Measurements from ENCODE around the gene RHOV. TPM values are rescaled to one million over a fixed set of nuclear protein-coding genes. Genes with fewer than 3 reads are reported as not detected.
A peak's percentile ranks its signal among the peaks of the same experiment; 100 is the strongest.

RHOV gene
- total and polyA plus RNA-seq, 2 experiments from 2014 or later, result 0.84 to 1.2 TPM

DNA sequence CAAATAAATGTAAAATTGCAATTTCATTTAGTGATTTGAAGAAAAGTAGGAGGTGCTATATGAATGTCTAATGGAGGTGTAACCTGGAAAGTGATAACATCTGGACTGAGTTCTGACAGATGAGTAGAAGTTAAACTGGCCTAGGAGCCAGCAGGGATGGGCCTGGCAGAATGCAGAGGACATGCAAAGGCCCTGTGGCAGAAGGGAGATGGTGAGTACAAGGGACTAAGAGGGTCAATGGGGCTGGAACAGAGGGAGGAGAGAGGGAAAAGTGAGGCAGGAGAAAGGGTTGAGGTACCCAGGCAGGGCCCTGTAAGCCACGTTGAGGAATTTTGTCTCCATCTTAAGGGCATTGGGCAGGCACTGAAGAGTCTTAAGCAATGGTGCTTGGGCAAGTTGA lies 42.2 kb downstream of the RHOV start:
- Histone ChIP-seq H3K4me3 (no peak overlapping the region), H3K36me3 (no peaks in the 10 kb centered on the region), H3K4me1 (ENCODE audit: low read depth) (no peaks in the 10 kb centered on the region), H3K27me3 (no peaks in the 10 kb centered on the region), H3K9me3 (ENCODE audit: low read depth) (no peaks in the 10 kb centered on the region), H3K27ac (no peak overlapping the region)
- no peak for DNase-seq (ENCODE audit: low read depth in 1 of 2, low spot score in 1 of 2)
- TF ChIP-seq, protein P1, sequence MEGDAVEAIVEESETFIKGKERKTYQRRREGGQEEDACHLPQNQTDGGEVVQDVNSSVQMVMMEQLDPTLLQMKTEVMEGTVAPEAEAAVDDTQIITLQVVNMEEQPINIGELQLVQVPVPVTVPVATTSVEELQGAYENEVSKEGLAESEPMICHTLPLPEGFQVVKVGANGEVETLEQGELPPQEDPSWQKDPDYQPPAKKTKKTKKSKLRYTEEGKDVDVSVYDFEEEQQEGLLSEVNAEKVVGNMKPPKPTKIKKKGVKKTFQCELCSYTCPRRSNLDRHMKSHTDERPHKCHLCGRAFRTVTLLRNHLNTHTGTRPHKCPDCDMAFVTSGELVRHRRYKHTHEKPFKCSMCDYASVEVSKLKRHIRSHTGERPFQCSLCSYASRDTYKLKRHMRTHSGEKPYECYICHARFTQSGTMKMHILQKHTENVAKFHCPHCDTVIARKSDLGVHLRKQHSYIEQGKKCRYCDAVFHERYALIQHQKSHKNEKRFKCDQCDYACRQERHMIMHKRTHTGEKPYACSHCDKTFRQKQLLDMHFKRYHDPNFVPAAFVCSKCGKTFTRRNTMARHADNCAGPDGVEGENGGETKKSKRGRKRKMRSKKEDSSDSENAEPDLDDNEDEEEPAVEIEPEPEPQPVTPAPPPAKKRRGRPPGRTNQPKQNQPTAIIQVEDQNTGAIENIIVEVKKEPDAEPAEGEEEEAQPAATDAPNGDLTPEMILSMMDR (IDR thresholded peaks at IDR 0.05; ENCODE audit: low read depth, low read length), result no peak

DNA sequence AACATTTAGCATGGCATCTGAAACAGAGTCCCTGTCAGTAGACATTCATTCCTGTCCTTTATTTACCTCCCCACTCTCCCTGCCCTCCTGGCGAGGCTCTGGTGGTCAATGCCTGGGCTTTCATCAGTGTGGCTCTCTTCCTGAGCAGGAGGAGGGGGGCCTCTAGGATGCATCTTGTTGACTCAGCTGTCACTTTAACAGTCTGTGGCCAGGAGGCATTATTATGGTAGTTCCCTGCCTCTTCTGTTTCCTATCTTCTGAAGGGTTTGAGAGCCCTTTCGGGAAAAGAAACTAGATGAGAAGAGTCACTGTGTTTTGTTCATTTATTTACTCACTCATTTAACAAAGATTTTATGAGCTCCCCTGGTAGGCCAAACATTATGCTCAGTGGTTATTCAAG lies 43.1 kb downstream of the RHOV start:
- no peak overlapping the region for H3K4me3 ChIP-seq
- DNase-seq (ENCODE audit: low read depth in 1 of 2, low spot score in 1 of 2), result no peak
- H3K4me1 ChIP-seq (ENCODE audit: low read depth), result no peaks in the 10 kb centered on the region
- H3K9me3 ChIP-seq (ENCODE audit: low read depth), result no peaks in the 10 kb centered on the region
- H3K36me3 ChIP-seq, result no peaks in the 10 kb centered on the region
- H3K27me3 ChIP-seq, result no peaks in the 10 kb centered on the region
- TF ChIP-seq, protein P1 (IDR thresholded peaks at IDR 0.05; ENCODE audit: low read depth, low read length), result no peak
- no peak overlapping the region for H3K27ac ChIP-seq

DNA sequence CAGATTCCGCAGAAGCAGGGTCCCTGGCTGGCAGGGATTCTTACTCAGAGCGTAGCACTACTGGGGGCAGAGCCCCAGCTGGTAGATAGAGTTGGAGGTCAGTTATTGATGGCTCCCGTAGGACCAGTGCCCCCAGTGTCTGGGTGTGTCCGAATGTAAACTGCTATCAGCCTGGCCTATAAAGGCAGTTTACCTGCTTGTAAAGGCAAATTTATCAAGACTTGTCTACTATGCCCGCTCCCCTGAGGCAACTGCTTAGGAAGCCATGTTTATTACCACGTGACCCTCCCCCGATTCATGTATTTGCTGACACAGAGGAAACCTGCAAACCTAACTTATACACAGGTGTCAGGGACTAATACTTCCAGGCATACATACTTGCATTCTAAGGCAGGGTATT lies 44.9 kb downstream of the RHOV start:
- H3K36me3 ChIP-seq, result no peaks in the 10 kb centered on the region
- no peak for DNase-seq (ENCODE audit: low read depth in 1 of 2, low spot score in 1 of 2)
- H3K27me3 ChIP-seq, result no peaks in the 10 kb centered on the region
- H3K27ac ChIP-seq, result no peak overlapping the region
- no peak overlapping the region for H3K4me3 ChIP-seq
- H3K4me1 ChIP-seq (ENCODE audit: low read depth), result peaks cover 17% of the 10 kb centered on the region
- TF ChIP-seq, protein P1 (IDR thresholded peaks at IDR 0.05; ENCODE audit: low read depth, low read length), result no peak
- H3K9me3 ChIP-seq (ENCODE audit: low read depth), result no peaks in the 10 kb centered on the region

DNA sequence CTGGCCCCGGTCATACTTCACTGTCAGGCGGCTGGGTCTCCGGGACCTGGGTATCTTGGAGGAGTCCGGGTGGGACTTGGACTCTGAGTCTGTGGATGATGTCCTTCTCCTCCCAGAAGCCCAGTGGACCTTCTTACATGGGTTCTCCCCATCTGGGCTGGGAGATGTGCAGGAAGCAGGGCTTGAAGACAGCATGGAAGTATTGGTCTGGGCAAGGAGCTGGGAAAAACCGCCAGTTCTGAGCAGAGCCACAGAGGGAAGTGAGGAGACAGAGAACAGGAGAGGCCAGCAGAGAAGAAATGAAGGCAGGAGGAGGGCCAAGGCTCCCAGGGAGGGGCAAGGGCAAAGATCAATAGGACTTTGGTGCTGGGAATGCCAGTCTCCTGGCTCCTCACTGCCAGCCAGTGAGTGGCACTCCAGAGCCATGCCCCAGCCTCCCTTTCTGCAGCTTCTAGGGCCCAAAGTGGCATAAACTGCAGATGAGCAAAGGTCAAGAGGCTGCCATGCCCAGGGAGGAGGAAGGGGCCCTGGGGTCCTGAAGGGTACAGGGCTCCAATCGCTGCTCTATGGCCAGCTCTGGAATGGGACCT lies 45.5 kb downstream of the RHOV start, which contains the start of gene PPP1R14D:
Gene PPP1R14D, minus strand, starts transcription at position 262 of the 590 bp plus-strand sequence. Its CDS starts 67 bp downstream, at position 195.
- Histone ChIP-seq H3K4me3 (no peak within 1 kb of the TSS), H3K27ac (no peak within 1 kb of the TSS), H3K4me1 (ENCODE audit: low read depth) (peaks cover 19% of the 10 kb centered on the region), H3K27me3 (no peaks in the 10 kb centered on the region), H3K36me3 (no peaks in the 10 kb centered on the region), H3K9me3 (ENCODE audit: low read depth) (no peaks in the 10 kb centered on the region)
- TF ChIP-seq, protein P1 (IDR thresholded peaks at IDR 0.05; ENCODE audit: low read depth, low read length), result no peak
- DNase-seq (ENCODE audit: low read depth in 1 of 2, low spot score in 1 of 2), result no peak

DNA sequence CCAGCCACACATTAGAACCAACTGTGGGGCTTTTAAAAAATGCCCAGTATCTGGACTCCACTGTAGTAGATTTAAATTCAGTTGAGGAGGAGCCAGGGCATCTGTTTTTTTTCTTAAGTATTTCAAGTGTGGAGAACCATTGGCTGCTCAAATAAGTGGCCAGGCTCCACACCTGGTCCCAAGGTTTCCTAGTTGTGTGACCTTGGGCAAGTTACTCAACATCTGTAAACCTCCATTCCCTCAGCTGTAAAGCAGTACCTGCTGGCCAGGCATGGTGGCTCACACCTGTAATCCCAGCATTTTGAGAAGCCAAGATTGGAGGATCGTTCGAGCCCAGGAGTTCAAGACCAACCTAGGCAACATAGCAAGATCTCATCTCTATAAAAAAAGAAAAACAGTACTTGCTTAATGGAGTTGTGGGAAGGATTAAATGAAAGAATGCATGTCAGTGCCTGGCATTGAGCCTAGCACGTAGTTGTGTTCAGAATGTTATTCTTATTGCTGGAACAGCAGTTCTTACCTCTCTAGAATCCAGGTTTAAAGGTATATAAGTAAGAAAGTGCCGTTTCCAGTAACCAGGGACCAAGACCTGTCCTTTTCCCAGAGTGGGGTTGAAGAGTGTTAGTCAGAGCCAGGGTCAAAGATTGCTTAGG lies 47.5 kb downstream of the RHOV start:
- H3K27ac ChIP-seq, result no peak overlapping the region
- TF ChIP-seq, protein P1 (IDR thresholded peaks at IDR 0.05; ENCODE audit: low read depth, low read length), result no peak

More for the DNA sequence above, 47.5 kb downstream of the RHOV start:
- Histone ChIP-seq H3K27me3 (no peaks in the 10 kb centered on the region), H3K4me1 (ENCODE audit: low read depth) (peaks cover 19% of the 10 kb centered on the region), H3K36me3 (no peaks in the 10 kb centered on the region), H3K4me3 (no peak overlapping the region), H3K9me3 (ENCODE audit: low read depth) (no peaks in the 10 kb centered on the region)
- peak in 1 of 2 donors; percentile 10 for DNase-seq (ENCODE audit: low read depth in 1 of 2, low spot score in 1 of 2)

Measured in cardiac muscle cell (in vitro differentiated cells and primary cell).